Measurements from ENCODE around the gene ANKRD12. TPM values are rescaled to one million over a fixed set of nuclear protein-coding genes. Genes with fewer than 3 reads are reported as not detected.
A peak's percentile ranks its signal among the peaks of the same experiment; 100 is the strongest.

The ANKRD12 gene
- total and polyA plus RNA-seq, 2 of the 4 experiments (the other 2 are of a cell fraction) = 2.6 to 12.9 TPM

GRCh38 chr18:9290156-9290555 lies 153.6 kb downstream of the ANKRD12 start:
- dilution Hi-C loops (cut with HindIII; ENCODE audit: low sequenced_read_pairs, unreplicated experiment) = no loop called here
- no peaks in the 10 kb centered on the region for H3K79me1 ChIP-seq (ENCODE audit: low read depth in 1 of 2, low read length in 2 of 2)
- peak overlapping the region; percentile 68; the same call in 1 of the 2 replicates for H3K23ac ChIP-seq (ENCODE audit: low read depth, low read length)
- H2AFZ ChIP-seq (replicated peaks; ENCODE audit: low read length, poor library complexity) = peak overlapping the region; percentile 33
- H3K4ac ChIP-seq (ENCODE audit: low read depth, low read length) = peak overlapping the region; percentile 93; the same call in 1 of the 2 replicates
- H3K18ac ChIP-seq (ENCODE audit: low read depth, low read length) = peak overlapping the region; percentile 75
- peak overlapping the region in 1 of 2 experiments; percentile 83; a peak in 3 of 4 replicates for H4K8ac ChIP-seq (ENCODE audit: low read depth in 2 of 2, low read length in 2 of 2)
- H2BK20ac ChIP-seq (ENCODE audit: low read depth, low read length) = peak overlapping the region; percentile 96
- no peaks in the 10 kb centered on the region for H3K27me3 ChIP-seq (ENCODE audit: control insufficient read depth, insufficient read depth, low read length)
- peak overlapping the region; percentile 99 for H2BK5ac ChIP-seq (ENCODE audit: low read depth, low read length, poor library complexity, severe bottlenecking)
- 0 out of 2 replicates have a peak, but pooled peaks cover 3% of the 10 kb centered on the region for H3K9me1 ChIP-seq (ENCODE audit: insufficient read depth, low read length)
- peak overlapping the region; percentile 55; the same call in 1 of the 2 replicates for H3K14ac ChIP-seq (replicated peaks; ENCODE audit: low read depth, low read length)
- H3K4me1 ChIP-seq (ENCODE audit: control insufficient read depth, insufficient read depth, low read length) = peaks cover 8% of the 10 kb centered on the region
- H2BK120ac ChIP-seq (ENCODE audit: low read depth, low read length) = peak overlapping the region; percentile 93
- no peak overlapping the region for H2AK9ac ChIP-seq (replicated peaks; ENCODE audit: low read depth, low read length, poor library complexity)
- H3K9ac ChIP-seq (ENCODE audit: low read depth, low read length) = no peak overlapping the region
- H4K20me1 ChIP-seq (ENCODE audit: insufficient read depth, low read length) = no peaks in the 10 kb centered on the region
- H3K56ac ChIP-seq (ENCODE audit: extremely low read depth, insufficient read depth, low read length) = peak overlapping the region; percentile 79; the same call in 1 of the 2 replicates
- H3K4me2 ChIP-seq (ENCODE audit: low read depth, low read length) = no peak overlapping the region
- peaks cover 6% of the 10 kb centered on the region for H3K9me3 ChIP-seq (ENCODE audit: control insufficient read depth, insufficient read depth, low read length)
- H2BK15ac ChIP-seq (ENCODE audit: low read depth, low read length) = no peak overlapping the region
- H3K36me3 ChIP-seq (ENCODE audit: control insufficient read depth, insufficient read depth, low read length) = 0 out of 2 replicates have a peak, but pooled peaks cover 3% of the 10 kb centered on the region
- peak overlapping the region; percentile 75 for H4K91ac ChIP-seq (ENCODE audit: insufficient read depth, low read depth, low read length)
- H3K4me3 ChIP-seq (ENCODE audit: insufficient read depth, low read depth, low read length) = no peak overlapping the region
- BruUV-seq (replicated peaks) = no TSS peak
- peak overlapping the region; percentile 52 for H4K5ac ChIP-seq (ENCODE audit: low read depth, low read length)
- intact Hi-C loops (cut with micrococcal nuclease) = loop anchor here (5.0 kb wide), 1 partner anchor 42 kb away; the partner anchor contains the start of gene TWSG1
- CTCF ChIA-PET = no interaction called here
- no peak for TF ChIP-seq CTCF (conservative IDR thresholded peaks at IDR 0.05; ENCODE audit: low read depth, low read length)
- no peak for TF ChIP-seq USF2 (IDR thresholded peaks at IDR 0.05; ENCODE audit: low read depth, low read length)
- no peak for TF ChIP-seq RCOR1 (IDR thresholded peaks at IDR 0.05; ENCODE audit: insufficient replicate concordance, low read length)
- TF ChIP-seq MAFK (IDR thresholded peaks at IDR 0.05; ENCODE audit: low read depth, low read length) = no peak
- no peak for TF ChIP-seq SMC3 (IDR thresholded peaks at IDR 0.05; ENCODE audit: low read depth, low read length)
- no peak for TF ChIP-seq MXI1 (IDR thresholded peaks at IDR 0.05; ENCODE audit: borderline replicate concordance, low read depth, low read length)
- TF ChIP-seq NFE2L2 (IDR thresholded peaks at IDR 0.05; ENCODE audit: low read depth, low read length) = no peak
- TF ChIP-seq RFX5 (IDR thresholded peaks at IDR 0.05; ENCODE audit: low read depth, low read length) = no peak
- no peak for TF ChIP-seq MAZ (IDR thresholded peaks at IDR 0.05; ENCODE audit: borderline replicate concordance, low read depth, low read length)
- peak overlapping the region; percentile 93; the same call in 1 of the 2 replicates for H3K27ac ChIP-seq (ENCODE audit: insufficient read depth, low read length)
- POLR2A ChIA-PET (ENCODE audit: unreplicated experiment) = interaction anchor here (0.6 to 1.0 kb wide), 2 partner anchors 48 to 223 kb away, joined by 3 to 7 read pairs; no protein-coding TSS in a partner anchor
- H2AK5ac ChIP-seq (ENCODE audit: low read depth, low read length) = peak overlapping the region; percentile 75; the same call in 1 of the 2 replicates
- in situ Hi-C loops (cut with MboI; ENCODE audit: low sequenced_read_pairs) = no loop called here
- ATAC-seq (ENCODE audit: low read depth) (peak; percentile 98), DNase-seq (peak; percentile 75)
